Measurements from ENCODE around the gene EGFR.

The EGFR gene

DNA sequence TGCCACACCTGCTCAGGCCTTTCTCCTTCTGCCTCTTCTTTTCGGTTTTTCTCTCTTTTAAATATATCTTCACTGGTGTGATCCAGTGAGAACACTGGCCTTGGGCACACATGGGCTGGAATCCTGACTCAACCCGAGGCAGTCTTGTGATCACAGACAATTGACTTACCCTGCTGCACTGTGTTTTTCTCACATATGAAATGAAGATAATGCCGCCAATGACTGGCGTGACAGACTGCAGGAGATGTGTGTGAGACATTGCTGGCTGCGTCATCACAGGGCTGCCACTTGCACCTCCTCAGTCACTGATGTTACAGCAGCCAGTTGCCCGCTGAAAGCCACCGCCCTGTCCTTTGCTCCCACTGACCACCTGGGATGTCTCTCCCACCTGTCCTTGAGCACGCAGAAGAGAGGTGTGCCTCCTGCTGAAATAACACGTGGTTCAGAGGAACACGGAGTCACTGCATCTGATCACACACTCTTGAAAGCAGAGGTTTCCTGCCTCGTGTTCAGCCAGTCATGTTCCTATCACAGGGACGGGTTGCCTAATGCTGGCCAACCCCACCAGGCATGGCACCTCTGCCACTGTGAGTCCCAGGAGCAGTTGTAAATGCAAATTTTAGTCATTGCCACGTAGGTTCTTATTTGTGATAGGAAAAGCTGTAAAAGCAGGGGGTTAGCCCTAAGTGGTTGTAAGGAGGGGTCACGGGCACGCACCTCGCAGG is 221.8 kb downstream of the EGFR start:
- Histone ChIP-seq H4K20me1 (ENCODE audit: insufficient read depth, low read length) (no peaks in the 10 kb centered on the region), H3K36me3 (ENCODE audit: insufficient read depth, low read length) (no peaks in the 10 kb centered on the region)
- TF ChIP-seq, protein P1, sequence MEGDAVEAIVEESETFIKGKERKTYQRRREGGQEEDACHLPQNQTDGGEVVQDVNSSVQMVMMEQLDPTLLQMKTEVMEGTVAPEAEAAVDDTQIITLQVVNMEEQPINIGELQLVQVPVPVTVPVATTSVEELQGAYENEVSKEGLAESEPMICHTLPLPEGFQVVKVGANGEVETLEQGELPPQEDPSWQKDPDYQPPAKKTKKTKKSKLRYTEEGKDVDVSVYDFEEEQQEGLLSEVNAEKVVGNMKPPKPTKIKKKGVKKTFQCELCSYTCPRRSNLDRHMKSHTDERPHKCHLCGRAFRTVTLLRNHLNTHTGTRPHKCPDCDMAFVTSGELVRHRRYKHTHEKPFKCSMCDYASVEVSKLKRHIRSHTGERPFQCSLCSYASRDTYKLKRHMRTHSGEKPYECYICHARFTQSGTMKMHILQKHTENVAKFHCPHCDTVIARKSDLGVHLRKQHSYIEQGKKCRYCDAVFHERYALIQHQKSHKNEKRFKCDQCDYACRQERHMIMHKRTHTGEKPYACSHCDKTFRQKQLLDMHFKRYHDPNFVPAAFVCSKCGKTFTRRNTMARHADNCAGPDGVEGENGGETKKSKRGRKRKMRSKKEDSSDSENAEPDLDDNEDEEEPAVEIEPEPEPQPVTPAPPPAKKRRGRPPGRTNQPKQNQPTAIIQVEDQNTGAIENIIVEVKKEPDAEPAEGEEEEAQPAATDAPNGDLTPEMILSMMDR (IDR thresholded peaks at IDR 0.05; ENCODE audit: borderline replicate concordance, extremely low read depth, low read length, poor library complexity, severe bottlenecking): no peak
- no peak for TF ChIP-seq EZH2 (IDR thresholded peaks at IDR 0.05; ENCODE audit: borderline replicate concordance, low read depth, low read length, severe bottlenecking)

DNA sequence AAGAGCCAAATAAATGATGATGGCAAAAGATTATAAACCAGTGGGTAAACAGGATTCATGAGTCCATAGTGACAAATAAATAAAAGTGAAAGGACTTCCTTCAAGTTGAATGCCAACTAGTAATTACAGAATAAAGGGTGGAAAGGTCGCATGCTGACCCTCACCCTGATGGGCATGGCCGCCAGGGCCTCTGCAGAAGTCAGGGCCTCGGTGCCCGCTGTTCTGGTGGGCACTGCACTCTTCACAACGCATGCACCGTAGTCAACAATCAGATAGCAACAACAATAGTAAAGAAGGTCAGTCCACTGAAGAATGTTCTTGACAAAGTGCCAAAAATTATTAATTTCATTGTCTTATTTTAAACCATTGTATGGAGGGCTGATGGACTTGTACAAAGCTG is 223.1 kb downstream of the EGFR start:
- DNase-seq (no peak), ATAC-seq (ENCODE audit: insufficient read depth, low read depth) (no peak)
- Histone ChIP-seq H4K20me1 (ENCODE audit: insufficient read depth, low read length) (no peaks in the 10 kb centered on the region), H3K79me2 (ENCODE audit: insufficient read depth, low read length) (no peaks in the 10 kb centered on the region), H3K9me3 (ENCODE audit: insufficient read depth, low read length, severe bottlenecking) (no peaks in the 10 kb centered on the region), H3K9ac (ENCODE audit: low read depth, low read length) (no peak overlapping the region), H3K4me2 (ENCODE audit: insufficient read depth, low read length) (no peak overlapping the region), H3K27me3 (ENCODE audit: insufficient read depth, low read length, poor library complexity) (no peaks in the 10 kb centered on the region), H3K4me3 (ENCODE audit: low read depth in 1 of 2, low read length in 2 of 2) (no peak overlapping the region), H3K4me1 (ENCODE audit: insufficient read depth, low read length) (no peaks in the 10 kb centered on the region), H2AFZ (ENCODE audit: low read depth, low read length) (no peak overlapping the region), H3K27ac (ENCODE audit: low read length) (no peak overlapping the region), H3K36me3 (ENCODE audit: insufficient read depth, low read length) (no peaks in the 10 kb centered on the region)
- TF ChIP-seq EZH2 (IDR thresholded peaks at IDR 0.05; ENCODE audit: borderline replicate concordance, low read depth, low read length, severe bottlenecking): no peak
- TF ChIP-seq, protein P1 (IDR thresholded peaks at IDR 0.05; ENCODE audit: borderline replicate concordance, extremely low read depth, low read length, poor library complexity, severe bottlenecking): no peak

More for the DNA sequence above, 221.8 kb downstream of the EGFR start:
- H3K27me3 ChIP-seq (ENCODE audit: insufficient read depth, low read length, poor library complexity): no peaks in the 10 kb centered on the region
- H3K4me1 ChIP-seq (ENCODE audit: insufficient read depth, low read length): no peaks in the 10 kb centered on the region
- no peak overlapping the region for H2AFZ ChIP-seq (ENCODE audit: low read depth, low read length)
- H3K4me2 ChIP-seq (ENCODE audit: insufficient read depth, low read length): no peak overlapping the region
- H3K27ac ChIP-seq (ENCODE audit: low read length): no peak overlapping the region
- H3K79me2 ChIP-seq (ENCODE audit: insufficient read depth, low read length): no peaks in the 10 kb centered on the region
- no peak for DNase-seq
- H3K4me3 ChIP-seq (ENCODE audit: low read depth in 1 of 2, low read length in 2 of 2): no peak overlapping the region
- no peak for ATAC-seq (ENCODE audit: insufficient read depth, low read depth)
- H3K9ac ChIP-seq (ENCODE audit: low read depth, low read length): no peak overlapping the region
- no peaks in the 10 kb centered on the region for H3K9me3 ChIP-seq (ENCODE audit: insufficient read depth, low read length, severe bottlenecking)

- no peak overlapping the region for H3K27ac ChIP-seq (ENCODE audit: low read length)
- H3K79me2 ChIP-seq (ENCODE audit: insufficient read depth, low read length): no peaks in the 10 kb centered on the region
- ATAC-seq (ENCODE audit: insufficient read depth, low read depth) (no peak), DNase-seq (no peak)
- no peak overlapping the region for H3K9ac ChIP-seq (ENCODE audit: low read depth, low read length)
- no peaks in the 10 kb centered on the region for H4K20me1 ChIP-seq (ENCODE audit: insufficient read depth, low read length)
- H3K4me2 ChIP-seq (ENCODE audit: insufficient read depth, low read length): no peak overlapping the region
- H2AFZ ChIP-seq (ENCODE audit: low read depth, low read length): no peak overlapping the region
- no peaks in the 10 kb centered on the region for H3K36me3 ChIP-seq (ENCODE audit: insufficient read depth, low read length)
- no peaks in the 10 kb centered on the region for H3K27me3 ChIP-seq (ENCODE audit: insufficient read depth, low read length, poor library complexity)
- no peaks in the 10 kb centered on the region for H3K9me3 ChIP-seq (ENCODE audit: insufficient read depth, low read length, severe bottlenecking)
- TF ChIP-seq, protein P1 (IDR thresholded peaks at IDR 0.05; ENCODE audit: borderline replicate concordance, extremely low read depth, low read length, poor library complexity, severe bottlenecking): no peak
- no peak for TF ChIP-seq EZH2 (IDR thresholded peaks at IDR 0.05; ENCODE audit: borderline replicate concordance, low read depth, low read length, severe bottlenecking)
- H3K4me3 ChIP-seq (ENCODE audit: low read depth in 1 of 2, low read length in 2 of 2): no peak overlapping the region
- no peaks in the 10 kb centered on the region for H3K4me1 ChIP-seq (ENCODE audit: insufficient read depth, low read length)
Measured at GRCh38 chr7:55242613-55243012, 223.8 kb downstream of the EGFR start.
